HepG2 (cell line): ENCODE measurements around the gene P3H3. TPM values are rescaled to one million over a fixed set of nuclear protein-coding genes. Genes with fewer than 3 reads are reported as not detected.

Source experiments
- ARNT ChIP-seq: fragments of 450-650 bp; IDR thresholded peaks from 2 replicates; pipeline ENCODE4 v1.6.1; 2017
- FUBP1 ChIP-seq: sonication (generic); formaldehyde crosslinking; IDR thresholded peaks from 2 replicates; pipeline ENCODE4 v1.5.1; 2020; ENCODE audit warnings: missing genetic modification reagents, mild to moderate bottlenecking, borderline replicate concordance
- GLMP ChIP-seq: sonication (generic); formaldehyde crosslinking; IDR thresholded peaks from 2 replicates; pipeline ENCODE4 v1.9.0; 2021; ENCODE audit warnings: missing genetic modification reagents, mild to moderate bottlenecking, borderline replicate concordance
- IKZF1 ChIP-seq: fragments of 450-650 bp; IDR thresholded peaks from 2 replicates; pipeline ENCODE4 v1.7.1; 2016
- NCOR1 ChIP-seq: fragments of 200-600 bp; sonication (generic); IDR thresholded peaks from 2 replicates; pipeline ENCODE4 v1.7.0; 2017; ENCODE audit warnings: antibody characterized with exemption, low read length, borderline replicate concordance
- RBM39 ChIP-seq: fragments of 200-400 bp; formaldehyde crosslinking; IDR thresholded peaks from one replicate; pipeline ENCODE4 v1.6.1; 2018; ENCODE audit warnings: antibody characterized with exemption, mild to moderate bottlenecking, low read depth, low read length; ENCODE audit not compliant: poor library complexity, severe bottlenecking
- SNAI1 ChIP-seq: sonication (generic); formaldehyde crosslinking; IDR thresholded peaks from 2 replicates; pipeline ENCODE4 v1.5.0; 2020; ENCODE audit warnings: mild to moderate bottlenecking, missing genetic modification reagents, borderline replicate concordance
- SP140L ChIP-seq: sonication (generic); formaldehyde crosslinking; IDR thresholded peaks from 2 replicates; pipeline ENCODE4 v1.4.0; 2020; ENCODE audit warnings: missing genetic modification reagents, borderline replicate concordance
- ZBTB4 ChIP-seq: sonication (generic); formaldehyde crosslinking; IDR thresholded peaks from 2 replicates; pipeline ENCODE4 v1.4.0; 2020; ENCODE audit warnings: missing genetic modification reagents, mild to moderate bottlenecking, borderline replicate concordance
- ZBTB7A ChIP-seq: sonication (generic); formaldehyde crosslinking; IDR thresholded peaks from 2 replicates; pipeline ENCODE4 v1.8.0; 2022; ENCODE audit warnings: mild to moderate bottlenecking, missing genetic modification reagents
- polyA plus RNA-seq, 8 experiments: library from polyadenylated mRNA; depleted of rRNA in 3 of 8; stranded (reverse) in 7 of 8; unstranded in 1 of 8; fragments of >200 nt; fragmentation: Illumina TruSeq in 4 of 8; extraction: Trizol in 4 of 8; gene quantifications; 2 replicates each; pipeline versions ENCODE4 v1.2.1 to v1.2.3, GENCODE V29; 2011 to 2016; ENCODE audit warnings: low read depth in 4 of 8, missing spikeins in 1 of 8, mixed read lengths in 1 of 8; ENCODE audit not compliant: insufficient read depth in 1 of 8
- total RNA-seq, 5 experiments: library from RNA; depleted of rRNA; stranded (reverse); fragments of >200 nt; fragmentation: Illumina TruSeq; extraction: Trizol; gene quantifications; 2 replicates each; pipeline ENCODE4 v1.2.3, GENCODE V29; 2016; ENCODE audit warnings: low read depth in 1 of 5
- TF ChIP-seq, protein P1 (sequence below): sonication (generic); formaldehyde crosslinking; IDR thresholded peaks from 2 replicates; pipeline ENCODE4 v1.5.1; 2020; ENCODE audit warnings: mild to moderate bottlenecking, missing genetic modification reagents, moderate library complexity
- TF ChIP-seq, protein P2 (sequence below): sonication (generic); formaldehyde crosslinking; IDR thresholded peaks from 2 replicates; pipeline ENCODE4 v1.8.0; 2022; ENCODE audit warnings: mild to moderate bottlenecking, missing genetic modification reagents
- TF ChIP-seq, protein P3 (sequence below): sonication (generic); formaldehyde crosslinking; IDR thresholded peaks from 2 replicates; pipeline ENCODE4 v1.5.1; 2020; ENCODE audit warnings: mild to moderate bottlenecking, missing genetic modification reagents, moderate library complexity

P3H3 gene
- total and polyA plus RNA-seq, 2 of the 13 experiments (the other 11 are each of a cell fraction or from before 2014, with no cell fraction given), result 20.1 to 20.5 TPM

GRCh38 chr12:6778574-6779550, 49.3 kb upstream of the P3H3 start (continued):
- TF ChIP-seq, protein P1, sequence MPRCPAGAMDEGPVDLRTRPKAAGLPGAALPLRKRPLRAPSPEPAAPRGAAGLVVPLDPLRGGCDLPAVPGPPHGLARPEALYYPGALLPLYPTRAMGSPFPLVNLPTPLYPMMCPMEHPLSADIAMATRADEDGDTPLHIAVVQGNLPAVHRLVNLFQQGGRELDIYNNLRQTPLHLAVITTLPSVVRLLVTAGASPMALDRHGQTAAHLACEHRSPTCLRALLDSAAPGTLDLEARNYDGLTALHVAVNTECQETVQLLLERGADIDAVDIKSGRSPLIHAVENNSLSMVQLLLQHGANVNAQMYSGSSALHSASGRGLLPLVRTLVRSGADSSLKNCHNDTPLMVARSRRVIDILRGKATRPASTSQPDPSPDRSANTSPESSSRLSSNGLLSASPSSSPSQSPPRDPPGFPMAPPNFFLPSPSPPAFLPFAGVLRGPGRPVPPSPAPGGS (CRISPR knock-in tag), result no peak
- TF ChIP-seq SP140L (CRISPR knock-in tag) (no peak), ZBTB4 (CRISPR knock-in tag) (no peak), SNAI1 (CRISPR knock-in tag) (no peak), ZBTB7A (CRISPR knock-in tag) (no peak), ARNT (no peak), GLMP (CRISPR knock-in tag) (no peak), IKZF1 (no peak), FUBP1 (CRISPR knock-in tag) (no peak), RBM39 (peak; percentile 52), NCOR1 (0 out of 2 replicates have a peak, but pooled peaks have one; percentile 25)
- TF ChIP-seq, protein P2, sequence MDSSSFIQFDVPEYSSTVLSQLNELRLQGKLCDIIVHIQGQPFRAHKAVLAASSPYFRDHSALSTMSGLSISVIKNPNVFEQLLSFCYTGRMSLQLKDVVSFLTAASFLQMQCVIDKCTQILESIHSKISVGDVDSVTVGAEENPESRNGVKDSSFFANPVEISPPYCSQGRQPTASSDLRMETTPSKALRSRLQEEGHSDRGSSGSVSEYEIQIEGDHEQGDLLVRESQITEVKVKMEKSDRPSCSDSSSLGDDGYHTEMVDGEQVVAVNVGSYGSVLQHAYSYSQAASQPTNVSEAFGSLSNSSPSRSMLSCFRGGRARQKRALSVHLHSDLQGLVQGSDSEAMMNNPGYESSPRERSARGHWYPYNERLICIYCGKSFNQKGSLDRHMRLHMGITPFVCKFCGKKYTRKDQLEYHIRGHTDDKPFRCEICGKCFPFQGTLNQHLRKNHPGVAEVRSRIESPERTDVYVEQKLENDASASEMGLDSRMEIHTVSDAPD (CRISPR knock-in tag), result no peak
- TF ChIP-seq, protein P3, sequence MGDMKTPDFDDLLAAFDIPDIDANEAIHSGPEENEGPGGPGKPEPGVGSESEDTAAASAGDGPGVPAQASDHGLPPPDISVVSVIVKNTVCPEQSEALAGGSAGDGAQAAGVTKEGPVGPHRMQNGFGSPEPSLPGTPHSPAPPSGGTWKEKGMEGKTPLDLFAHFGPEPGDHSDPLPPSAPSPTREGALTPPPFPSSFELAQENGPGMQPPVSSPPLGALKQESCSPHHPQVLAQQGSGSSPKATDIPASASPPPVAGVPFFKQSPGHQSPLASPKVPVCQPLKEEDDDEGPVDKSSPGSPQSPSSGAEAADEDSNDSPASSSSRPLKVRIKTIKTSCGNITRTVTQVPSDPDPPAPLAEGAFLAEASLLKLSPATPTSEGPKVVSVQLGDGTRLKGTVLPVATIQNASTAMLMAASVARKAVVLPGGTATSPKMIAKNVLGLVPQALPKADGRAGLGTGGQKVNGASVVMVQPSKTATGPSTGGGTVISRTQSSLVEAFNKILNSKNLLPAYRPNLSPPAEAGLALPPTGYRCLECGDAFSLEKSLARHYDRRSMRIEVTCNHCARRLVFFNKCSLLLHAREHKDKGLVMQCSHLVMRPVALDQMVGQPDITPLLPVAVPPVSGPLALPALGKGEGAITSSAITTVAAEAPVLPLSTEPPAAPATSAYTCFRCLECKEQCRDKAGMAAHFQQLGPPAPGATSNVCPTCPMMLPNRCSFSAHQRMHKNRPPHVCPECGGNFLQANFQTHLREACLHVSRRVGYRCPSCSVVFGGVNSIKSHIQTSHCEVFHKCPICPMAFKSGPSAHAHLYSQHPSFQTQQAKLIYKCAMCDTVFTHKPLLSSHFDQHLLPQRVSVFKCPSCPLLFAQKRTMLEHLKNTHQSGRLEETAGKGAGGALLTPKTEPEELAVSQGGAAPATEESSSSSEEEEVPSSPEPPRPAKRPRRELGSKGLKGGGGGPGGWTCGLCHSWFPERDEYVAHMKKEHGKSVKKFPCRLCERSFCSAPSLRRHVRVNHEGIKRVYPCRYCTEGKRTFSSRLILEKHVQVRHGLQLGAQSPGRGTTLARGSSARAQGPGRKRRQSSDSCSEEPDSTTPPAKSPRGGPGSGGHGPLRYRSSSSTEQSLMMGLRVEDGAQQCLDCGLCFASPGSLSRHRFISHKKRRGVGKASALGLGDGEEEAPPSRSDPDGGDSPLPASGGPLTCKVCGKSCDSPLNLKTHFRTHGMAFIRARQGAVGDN, result peak; percentile 94
